Activated CD4-positive, alpha-beta T cell treated with anti-CD3 and anti-CD28 coated beads for 24 hours (primary cell): ENCODE measurements around the gene FBXO17.
"Not testable (repeated sequence)": the region's sequence is repeated elsewhere in the genome, so short reads cannot be mapped to it uniquely, and the experiment has no call there.

ENCODE experiments used
- DNase-seq, 2 donors: peaks; one replicate each; pipeline ENCODE4 v3.0.0-alpha.2; 2020; ENCODE audit warnings: low read depth in 2 of 2

The FBXO17 gene

DNA sequence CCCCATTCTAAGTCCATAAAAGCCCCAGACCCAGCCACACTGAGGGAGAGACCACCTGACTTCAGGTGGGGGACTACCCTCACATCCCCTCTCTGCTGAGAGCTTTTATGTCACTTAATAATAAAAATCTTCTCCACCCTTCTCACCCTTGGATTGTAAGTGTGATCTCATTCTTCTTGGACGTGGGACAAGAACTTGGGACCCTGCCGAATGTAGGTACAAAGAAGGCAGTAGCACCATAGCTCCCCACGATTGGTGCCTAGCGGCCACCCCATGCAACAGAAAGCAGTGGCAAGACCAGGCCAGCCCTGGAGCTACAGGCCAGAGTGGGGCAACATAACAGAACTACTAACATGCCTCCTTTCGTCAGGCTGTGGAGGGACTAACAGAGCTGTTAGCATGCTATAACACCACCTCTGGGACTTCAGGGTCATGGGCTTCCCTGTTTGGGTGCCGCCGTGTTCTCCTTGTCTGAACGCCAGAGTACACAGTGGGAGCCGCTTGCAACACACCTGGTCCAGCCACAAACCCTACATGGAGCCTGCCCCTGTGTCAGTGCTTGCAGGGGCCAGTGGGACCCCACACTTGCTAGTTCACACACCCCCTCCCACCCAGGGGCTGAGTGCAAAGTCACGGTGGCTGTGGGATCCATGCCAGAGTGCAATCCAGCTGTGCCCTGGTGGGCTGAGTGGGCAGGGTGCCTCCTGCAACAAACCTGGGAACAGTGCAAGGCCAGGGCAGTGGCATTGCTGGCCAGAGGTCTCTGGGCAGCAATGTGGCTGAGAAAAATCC is 5.2 kb upstream of the FBXO17 start:
- no peak for DNase-seq

DNA sequence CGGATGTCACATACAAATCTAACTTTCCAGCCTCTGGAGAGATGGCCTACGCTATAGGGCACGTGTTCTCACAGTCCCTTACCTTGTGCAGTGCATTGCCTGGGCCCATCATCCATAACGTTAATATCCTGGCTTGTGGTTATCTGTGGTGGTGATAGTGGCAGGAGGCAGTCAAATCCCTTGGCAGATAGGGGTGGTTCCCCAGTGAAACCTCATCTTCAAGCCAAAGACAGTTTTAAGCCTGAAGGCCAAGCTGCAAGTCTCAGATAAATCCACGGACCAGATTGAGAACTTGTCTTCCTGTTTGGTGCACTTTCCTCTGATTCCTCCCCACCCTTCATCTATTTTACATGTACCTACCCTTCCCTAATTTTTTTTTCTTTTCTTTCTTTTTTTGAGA is 4.3 kb upstream of the FBXO17 start:
- DNase-seq: no peak

DNA sequence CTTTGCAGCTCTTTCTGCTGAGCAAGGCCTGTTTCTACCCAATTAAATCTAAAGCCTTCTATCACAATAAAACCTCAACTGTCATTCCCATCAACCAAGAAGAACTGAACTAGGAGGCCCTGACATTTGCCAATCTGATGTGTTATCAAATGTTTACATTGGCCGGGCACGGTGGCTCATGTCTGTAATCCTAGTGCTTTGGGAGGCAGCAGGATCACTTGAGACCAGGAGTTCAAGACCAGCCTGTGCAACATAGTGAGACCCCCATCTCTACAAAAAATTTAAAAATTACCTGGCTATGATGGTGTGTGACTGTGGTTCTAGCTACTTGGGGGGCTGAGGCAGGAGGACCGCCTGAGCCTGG is 2.8 kb upstream of the FBXO17 start:
- no peak for DNase-seq

DNA sequence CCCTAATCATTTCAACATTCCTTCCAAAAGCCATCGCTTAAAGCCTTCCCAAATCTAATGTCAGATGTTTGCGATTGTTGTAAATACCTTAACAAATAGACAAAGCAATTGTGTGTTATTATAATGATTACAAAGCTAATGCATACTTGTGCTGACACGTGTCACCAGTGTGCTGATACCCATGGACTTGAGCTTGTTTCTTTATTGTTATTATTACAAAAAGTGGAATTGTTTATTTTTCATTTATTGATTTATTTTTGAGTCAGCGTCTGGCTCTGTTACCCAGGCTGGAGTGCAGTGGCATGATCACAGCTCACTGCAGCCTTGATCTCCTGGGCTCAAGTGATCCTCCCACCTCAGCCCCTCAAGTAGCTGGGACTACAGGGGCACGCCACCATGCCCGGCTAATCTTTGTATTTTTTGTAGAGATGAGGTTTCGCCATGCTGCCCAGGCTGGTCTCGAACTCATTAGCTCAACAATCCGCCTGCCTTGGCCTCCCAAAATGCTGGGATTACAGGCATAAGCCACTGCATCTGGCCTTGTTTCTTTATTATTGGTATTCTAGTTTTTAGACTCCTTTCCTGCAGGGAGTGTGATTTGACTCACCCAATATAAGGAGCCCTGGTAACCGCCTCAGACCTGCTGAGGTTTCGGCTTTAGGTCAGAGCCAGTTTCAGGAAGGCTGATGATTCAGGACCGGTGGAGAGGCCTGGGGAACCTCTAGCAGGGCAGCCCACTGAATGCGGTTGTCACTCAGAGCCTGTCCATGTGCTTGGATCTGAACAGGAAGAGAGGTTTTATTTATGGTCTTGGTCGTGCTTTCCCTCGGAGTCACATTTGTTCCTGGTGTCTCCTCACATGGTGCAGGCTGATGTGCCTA is 2.1 kb upstream of the FBXO17 start:
- DNase-seq: peak; percentile 8 to 46

DNA sequence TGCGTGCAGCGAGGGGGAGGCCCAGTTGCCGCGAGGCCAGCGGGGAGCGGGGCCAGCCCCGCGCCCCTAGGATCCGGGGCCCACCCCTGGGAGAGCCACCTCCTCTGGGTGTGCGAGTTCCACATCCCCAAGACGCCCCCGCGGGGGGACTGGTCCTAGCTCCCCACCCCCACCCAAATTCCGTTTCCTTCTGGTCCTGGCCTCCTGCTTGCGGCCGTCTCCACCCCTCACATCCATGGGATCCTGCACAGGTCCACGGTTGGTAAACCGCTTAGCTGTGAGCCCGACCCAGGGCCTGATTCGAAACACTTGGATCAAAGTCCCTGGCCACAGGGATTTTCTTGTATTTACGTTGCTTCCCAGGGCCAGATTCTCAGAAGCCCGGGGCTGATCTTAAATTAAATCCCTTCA is 324 bp upstream of the FBXO17 start:
- no peak for DNase-seq

DNA sequence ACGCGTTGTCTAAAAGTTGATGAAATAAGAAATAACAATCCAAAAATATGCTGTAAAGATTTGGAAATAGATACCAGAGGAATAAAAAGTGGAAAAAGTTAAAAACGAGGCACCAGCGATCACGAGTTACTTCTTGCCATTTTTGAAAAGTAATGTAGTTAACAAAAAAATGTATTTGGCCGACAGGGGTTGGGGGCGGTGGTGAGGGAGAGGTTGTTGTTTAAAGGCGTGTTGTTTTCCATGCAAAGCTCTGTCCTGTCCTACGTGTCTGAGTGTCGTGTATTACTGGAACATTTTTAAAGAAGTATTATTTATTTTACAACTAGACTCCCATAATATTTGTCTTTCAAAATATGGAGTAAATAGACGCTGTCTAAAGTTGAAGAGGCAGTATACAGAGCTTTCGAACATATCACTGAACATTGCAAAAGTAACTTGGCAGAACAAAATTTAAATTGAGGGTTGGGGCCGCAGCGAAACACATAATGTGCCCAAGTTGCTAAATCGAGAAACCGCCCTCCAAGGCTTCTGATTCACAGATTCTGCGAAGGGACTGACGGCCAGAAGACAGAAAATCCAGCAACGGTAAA is 823 bp downstream of the FBXO17 start:
- no peak for DNase-seq

DNA sequence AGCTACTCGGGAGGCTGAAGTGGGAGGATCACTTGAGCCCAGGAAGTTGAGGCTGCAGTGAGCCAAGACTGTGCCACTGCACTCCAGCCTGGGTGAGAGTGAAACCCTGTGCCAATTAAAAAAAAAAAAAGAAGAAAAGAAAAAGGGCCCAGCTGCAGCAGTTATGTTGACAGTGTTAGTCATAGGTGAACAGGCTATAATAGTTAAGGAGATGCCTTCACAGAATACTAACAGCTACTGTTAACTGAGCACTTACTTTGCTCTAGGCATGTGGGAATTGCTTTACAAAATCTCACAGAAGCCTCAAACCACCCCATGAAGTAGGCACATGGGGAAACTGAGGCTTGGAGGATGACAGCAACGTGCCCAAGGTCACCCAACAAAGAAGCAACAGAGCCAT is 3.9 kb downstream of the FBXO17 start:
- DNase-seq: no peak

DNA sequence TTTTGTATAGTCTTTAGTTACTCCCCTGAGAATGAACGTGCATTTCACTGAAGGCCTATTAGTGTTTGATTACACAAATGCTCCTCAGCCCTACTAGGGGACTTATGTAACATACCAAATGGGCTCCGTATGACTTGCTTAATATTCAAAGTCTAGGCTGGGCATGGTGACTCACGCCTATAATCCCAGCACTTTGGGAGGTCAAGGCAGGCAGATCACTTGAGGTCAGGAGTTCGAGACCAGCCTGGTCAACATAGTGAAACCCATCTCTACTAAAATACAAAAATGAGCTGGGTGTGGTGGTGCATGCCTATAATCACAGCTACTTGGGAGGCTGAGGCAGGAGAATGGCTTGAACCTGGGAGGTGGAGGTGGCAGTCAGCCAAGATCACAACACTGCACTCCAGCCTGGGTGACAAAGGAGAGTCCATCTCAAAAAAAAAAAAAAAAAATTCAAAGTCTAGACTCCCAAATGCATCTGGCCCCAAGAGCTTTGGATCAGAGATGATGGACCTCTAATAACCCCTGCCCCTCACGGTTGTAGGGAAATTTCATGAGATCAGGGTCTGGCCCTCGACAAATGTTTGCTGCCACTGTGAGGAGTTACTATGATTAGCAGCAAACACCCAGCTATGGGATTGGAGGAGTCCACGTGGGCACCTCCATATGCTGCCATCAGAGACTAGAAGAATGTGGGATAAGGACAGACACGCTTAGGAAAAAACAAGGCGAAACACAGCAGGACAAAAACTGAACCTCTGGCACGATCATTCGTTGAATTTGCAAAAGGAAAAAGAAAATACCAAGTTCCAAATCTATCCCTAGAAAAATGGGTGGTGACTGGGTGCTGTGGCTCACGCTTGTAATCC is 4.6 kb downstream of the FBXO17 start:
- DNase-seq: no peak

DNA sequence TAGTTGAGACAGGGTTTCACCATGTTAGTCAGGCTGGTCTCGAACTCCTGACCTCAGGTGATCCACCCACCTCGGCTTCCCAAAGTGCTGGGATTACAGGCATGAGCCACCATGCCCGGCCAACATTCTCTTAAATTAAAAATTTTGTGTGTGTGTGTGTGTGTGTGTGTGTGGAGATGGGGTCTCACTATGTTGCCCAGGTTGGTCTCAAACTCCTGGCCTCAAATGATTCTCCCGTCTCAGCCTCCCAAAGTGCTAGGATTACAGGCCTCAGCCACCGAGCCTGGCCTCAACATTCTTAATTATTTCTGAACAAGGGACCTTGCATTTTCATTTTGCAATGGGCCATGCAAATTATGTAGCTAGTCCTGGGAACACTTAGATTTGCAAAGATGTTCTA is 9.4 kb downstream of the FBXO17 start:
- DNase-seq: not testable (repeated sequence)

DNA sequence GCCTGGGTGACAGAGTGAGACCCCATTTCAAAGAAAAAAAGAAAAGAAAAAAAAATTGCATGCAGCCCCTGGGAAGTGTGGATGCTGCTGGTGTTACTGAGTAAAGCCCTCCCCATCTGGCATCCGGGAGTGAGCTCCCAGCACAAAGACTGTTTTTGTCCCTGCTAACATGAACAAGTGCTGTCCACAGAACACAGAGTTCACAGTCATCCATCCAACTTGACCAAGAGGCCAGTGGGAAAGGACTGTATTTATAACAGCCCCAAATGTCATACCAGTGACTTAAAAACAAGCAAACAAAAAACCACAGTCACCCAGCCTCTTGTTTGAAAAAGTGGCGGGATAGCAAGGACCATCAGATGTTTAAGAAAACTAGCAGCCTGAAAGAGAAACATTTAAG is 10.8 kb downstream of the FBXO17 start:
- DNase-seq: no peak

DNA sequence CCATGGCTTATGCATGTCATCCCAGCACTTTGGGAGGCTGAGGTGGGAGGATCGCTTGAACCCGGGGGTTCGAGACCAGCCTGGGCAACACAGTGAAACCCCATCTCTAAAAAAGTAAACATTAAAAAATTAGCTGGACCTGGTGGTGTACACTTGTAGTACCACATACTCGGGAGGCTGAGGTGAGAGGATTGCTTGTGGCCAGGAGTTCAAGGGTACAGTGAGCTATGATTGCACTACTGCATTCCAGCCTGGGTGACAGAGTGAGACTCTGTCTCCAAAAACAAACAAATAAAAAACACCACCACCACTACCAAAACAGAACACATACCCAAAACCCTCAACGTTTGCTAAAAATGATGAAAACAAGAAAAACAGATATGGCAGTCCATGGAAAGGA is 15.9 kb downstream of the FBXO17 start:
- no peak for DNase-seq

DNA sequence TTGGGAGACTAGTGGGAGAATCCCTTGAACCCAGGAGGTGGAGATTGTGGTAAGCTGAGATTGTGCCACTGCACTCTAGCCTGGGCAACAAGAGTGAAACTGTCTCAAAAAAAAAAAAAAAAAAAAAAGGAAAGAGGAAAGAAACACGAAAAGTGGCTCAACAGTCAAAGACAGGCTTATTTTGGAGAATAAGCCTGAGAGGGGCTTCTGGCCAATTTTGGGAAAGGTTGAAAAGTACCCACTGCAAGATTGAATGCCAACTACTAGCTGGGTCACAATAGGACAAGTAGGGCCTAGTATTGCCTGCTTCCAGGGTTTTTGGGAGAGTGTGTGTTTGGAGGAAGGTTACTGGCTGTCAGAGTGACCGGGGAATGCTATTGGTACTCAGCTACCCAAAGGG is 17.2 kb downstream of the FBXO17 start:
- no peak for DNase-seq

DNA sequence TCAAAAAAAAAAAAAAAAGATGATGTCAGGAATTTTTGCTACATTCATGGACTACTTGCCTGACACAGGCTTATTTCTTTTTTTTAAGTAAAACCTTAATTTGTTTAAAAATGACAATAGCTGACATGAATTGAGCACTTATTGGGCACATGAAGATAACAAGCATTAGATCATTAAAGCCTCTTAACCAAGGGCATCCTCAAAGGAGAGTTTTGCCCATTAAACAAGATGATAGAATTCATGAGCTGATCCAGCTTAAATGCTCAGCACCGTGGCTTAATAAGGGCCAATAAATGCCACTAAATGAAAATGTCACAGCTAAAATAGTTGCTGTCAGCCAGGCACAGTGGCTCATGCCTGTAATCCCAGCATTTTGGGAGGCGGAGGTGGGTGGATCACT is 19.3 kb downstream of the FBXO17 start:
- no peak for DNase-seq

DNA sequence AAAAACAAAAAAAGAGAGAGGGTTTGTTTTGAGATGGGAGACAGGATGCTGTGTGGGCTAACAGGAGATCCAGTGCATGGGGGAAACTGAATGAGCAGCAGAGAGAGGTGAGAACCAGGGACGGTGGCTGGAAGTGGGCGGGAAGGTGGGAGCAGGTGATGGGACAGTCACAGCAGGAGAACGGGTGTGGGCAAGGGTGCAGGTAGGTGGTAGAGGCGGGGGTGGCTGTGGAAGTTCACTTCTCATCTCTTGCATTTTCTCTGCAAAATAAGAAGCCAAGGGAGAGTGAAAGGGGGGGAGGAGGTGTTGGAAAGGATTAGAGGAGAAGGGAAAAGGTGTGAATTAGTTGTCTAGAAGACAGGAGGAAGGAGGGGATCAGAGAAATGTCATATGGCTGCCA is 21.9 kb downstream of the FBXO17 start:
- DNase-seq: no peak

DNA sequence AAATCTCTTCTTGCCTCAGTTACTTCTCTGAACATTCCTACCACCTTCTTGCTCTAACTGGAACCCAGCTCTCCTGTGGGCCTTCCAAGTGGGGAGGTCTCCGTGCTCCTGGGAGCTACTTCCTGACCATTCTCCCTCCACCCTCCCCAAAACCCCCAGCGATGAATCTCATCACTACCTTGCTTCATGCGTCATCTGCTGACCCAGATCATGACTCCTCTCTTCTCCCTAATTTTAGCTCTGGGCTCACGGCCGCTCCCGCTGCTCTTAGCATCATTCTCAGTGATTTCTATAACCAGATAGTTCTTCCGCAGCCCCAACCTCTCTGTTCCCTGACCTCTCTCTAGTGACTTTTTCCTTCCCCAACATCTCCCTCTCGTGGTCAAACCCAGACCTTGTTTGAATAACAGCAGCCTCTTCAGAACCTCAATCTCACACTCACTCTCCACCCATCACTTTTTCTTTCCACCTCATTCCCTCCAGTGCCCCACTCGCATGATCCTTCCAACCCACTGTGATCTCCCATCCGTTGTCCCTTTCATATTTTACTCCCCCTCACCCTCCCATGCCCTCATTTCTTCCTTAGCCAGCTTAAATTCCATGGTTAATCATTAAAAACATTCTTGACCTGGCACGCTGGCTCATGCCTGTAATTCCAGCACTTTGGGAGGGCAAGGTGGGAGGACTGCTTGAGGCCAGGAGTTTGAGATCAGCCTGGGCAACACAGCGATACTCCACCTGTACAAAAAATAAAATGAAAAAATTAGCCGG is 23.0 kb downstream of the FBXO17 start:
- no peak for DNase-seq

DNA sequence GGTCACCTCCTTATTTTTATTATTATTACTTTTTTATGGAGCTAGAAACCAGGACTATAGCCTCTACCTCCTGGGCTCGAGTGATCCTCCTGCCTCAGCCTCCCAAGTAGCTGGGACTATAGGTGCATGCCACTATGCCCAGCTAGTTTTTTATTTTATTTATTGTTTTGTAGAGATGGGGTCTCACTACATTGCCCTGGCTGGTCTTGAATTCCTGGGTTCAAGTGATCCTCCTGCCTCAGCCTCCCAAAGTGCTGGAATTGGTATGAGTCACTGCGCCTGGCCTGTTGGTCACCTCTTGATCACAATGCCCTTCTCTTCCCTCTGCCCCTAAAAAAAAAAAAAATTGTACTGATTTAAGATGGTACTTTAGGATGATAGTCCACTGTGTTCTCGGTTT is 24.4 kb downstream of the FBXO17 start:
- DNase-seq: no peak

DNA sequence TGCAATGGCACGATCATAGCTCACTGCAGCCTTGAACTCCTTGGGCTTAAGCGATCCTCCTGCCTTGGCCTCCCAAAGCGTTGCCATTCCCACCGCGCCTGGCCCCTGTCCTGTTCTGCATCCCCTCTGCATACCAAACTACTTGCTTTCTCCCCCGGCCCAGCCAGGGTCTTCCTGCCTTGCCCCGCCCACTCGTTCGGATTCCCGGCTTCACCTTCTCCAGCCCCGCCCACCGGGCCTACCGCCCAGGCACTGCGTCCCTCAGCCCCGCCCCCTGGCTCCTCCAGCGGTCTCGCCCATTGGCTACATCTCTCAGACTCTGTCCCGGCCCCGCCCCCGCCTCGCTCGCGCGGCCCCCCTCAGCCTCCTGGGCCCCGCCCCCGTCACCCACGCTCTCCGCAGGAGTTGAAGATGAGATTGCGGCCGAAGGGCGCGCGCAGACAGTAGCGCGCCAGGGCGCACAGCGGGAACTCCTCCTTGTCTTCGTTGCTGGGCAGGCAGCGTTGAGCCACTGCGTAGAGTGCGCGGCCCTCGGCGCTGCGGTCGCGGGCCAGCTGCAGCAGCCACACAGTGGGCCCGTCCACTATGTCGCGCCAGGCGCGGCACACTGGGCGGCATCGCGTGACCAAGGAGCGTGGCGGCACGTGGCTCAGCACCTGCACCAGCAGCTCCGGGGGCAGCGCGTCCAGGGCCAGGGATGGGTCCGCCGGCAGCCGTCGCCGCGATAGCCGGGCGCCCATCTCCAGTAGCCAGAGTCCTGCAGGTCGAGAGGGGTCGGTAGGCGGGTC is 25.8 kb downstream of the FBXO17 start:
- DNase-seq: peak; percentile 79 to 82

DNA sequence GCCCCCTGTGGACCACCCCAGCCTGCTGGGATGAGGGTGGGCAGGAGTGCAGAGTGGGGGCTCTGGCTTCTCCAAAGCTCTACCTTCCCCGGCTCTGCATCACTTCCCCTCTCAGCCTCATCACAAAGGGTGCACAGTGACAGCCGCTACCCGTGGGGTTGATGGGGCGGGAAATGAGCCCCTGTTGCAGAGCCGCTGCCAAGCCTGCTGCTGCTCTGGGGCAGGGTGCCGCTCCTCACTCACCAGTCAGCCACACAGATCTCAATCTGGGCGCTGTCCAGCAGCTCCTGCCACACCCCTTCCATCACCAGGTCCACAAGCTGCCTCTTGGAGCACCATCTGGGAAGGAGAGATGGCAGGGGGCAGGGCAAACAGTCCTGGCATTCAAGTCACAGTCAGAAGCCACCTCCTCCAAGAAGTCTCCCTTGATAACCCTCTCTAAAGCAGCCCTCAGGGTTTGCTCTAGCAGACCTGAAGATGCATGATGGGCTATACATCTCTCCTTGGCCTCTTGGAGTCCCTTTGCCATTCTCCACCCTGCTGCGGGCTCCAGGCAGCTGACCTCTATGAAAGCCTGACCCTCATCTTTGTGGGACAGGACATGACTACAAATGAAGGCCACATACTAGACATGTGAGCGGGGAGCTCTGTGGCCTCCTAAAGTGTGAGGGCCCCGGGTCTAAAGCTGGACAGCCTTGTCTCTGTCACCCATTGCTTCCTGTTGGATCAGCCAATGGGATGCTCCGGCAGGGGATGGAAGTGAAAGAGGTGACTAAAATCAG is 29.1 kb downstream of the FBXO17 start:
- no peak for DNase-seq

DNA sequence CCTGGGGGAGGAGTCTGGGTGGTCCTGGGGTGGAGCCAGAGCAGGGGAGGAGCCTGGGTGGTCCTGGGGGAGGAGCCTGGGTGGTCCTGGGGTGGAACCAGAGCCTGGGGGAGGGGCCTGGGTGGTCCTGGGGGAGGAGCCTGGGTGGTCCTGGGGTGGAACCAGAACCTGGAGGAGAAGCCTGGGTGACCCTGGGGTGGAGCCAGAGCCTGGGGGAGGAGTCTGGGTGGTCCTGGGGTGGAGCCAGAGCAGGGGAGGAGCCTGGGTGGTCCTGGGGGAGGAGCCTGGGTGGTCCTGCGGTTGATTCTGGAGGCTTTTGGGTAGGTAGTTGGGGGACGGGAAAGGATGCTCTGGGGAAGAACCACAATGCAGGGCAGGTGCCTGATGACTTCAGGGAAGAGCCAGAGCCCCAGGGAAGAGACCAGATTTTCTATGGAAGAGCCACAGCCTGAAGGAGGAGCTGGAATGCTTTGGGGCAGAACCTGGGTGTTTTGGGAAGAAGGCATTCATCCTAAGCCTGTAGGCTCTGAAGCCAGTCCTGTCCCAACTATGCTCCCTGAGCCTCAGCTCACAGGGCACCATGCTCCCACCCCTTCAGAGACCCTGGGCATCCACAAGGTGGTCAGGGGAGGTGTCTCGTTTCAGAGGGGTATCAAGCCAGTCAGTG is 29.8 kb downstream of the FBXO17 start:
- no peak for DNase-seq
